B cell (primary cell): ENCODE data around the gene HERC2. TPM values are rescaled to one million over a fixed set of nuclear protein-coding genes. Genes with fewer than 3 reads are reported as not detected.
"Not testable (repeated sequence)": the region's sequence is repeated elsewhere in the genome, so short reads cannot be mapped to it uniquely, and the experiment has no call there.

Experiments used
- ATAC-seq: fragments of 200-7000 bp; cut with Tn5 transposase; one replicate; pipeline ENCODE4 v1.10.0; 2021; ENCODE audit warnings: low read depth, mild to moderate bottlenecking, moderate number of reproducible peaks, moderate library complexity
- CTCF ChIA-PET: fragments of 350-600 bp; sonication (Branson Sonifier 250); formaldehyde crosslinking; loops from one replicate; lab custom pipeline; 2021; ENCODE audit warnings: antibody characterized with exemption, inconsistent platforms; lab: Charles Lee
- POLR2A ChIA-PET: fragments of 350-600 bp; sonication (Branson Sonifier 250); formaldehyde crosslinking; loops from one replicate; lab custom pipeline; 2021; ENCODE audit warnings: antibody characterized with exemption; lab: Charles Lee
- DNase-seq: peaks from one replicate; pipeline ENCODE4 v3.0.0; 2013
- H2AFZ ChIP-seq: 2 replicates; pipeline ENCODE4 v1.6.1; 2012; ENCODE audit warnings: mild to moderate bottlenecking, low read depth, low read length; ENCODE audit not compliant: insufficient read depth, poor library complexity, severe bottlenecking
- H3K27ac ChIP-seq, 2 donors: 1 replicate in 1 of 2; 2 replicates in 1 of 2; pipeline ENCODE4 v1.5.1; 2012 to 2013; ENCODE audit warnings: low read length in 2 of 2, mild to moderate bottlenecking in 2 of 2, moderate library complexity in 1 of 2
- H3K27me3 ChIP-seq, 4 experiments: fragments of 200-600 bp in 1 of 4; sonication (generic) in 1 of 4; replicated peaks in 1 of 4; 1 replicate in 2 of 4; 2 replicates in 2 of 4; pipeline versions ENCODE4 v1.6.1 to v1.7.0; 2013 to 2016; ENCODE audit warnings: low read length in 3 of 4, mild to moderate bottlenecking in 2 of 4, mixed read lengths in 1 of 4, moderate library complexity in 1 of 4; ENCODE audit not compliant: insufficient read depth in 4 of 4, control insufficient read depth in 3 of 4; ENCODE audit errors: control extremely low read depth in 1 of 4
- H3K36me3 ChIP-seq, 2 experiments: replicated peaks in 1 of 2; 1 replicate in 1 of 2; 2 replicates in 1 of 2; pipeline versions ENCODE4 v1.6.1 to v1.7.1; 2013; ENCODE audit warnings: low read length in 1 of 2; ENCODE audit not compliant: insufficient read depth in 2 of 2, control insufficient read depth in 1 of 2; ENCODE audit errors: control extremely low read depth in 1 of 2, extremely low read depth in 1 of 2
- H3K4me1 ChIP-seq, 2 donors: fragments of 200-600 bp in 1 of 2; sonication (generic) in 1 of 2; 1 replicate in 1 of 2; 2 replicates in 1 of 2; pipeline versions ENCODE4 v1.5.1 to v1.6.1; 2013 to 2017; ENCODE audit warnings: low read length in 2 of 2; ENCODE audit not compliant: control insufficient read depth in 2 of 2, insufficient read depth in 2 of 2
- H3K4me2 ChIP-seq: replicated peaks from 2 replicates; pipeline ENCODE3; 2012; ENCODE audit warnings: mild to moderate bottlenecking, low read depth, low read length; ENCODE audit not compliant: poor library complexity, severe bottlenecking
- H3K4me3 ChIP-seq, 5 experiments: fragments of 200-600 bp in 1 of 5; sonication (generic) in 1 of 5; 1 replicate in 3 of 5; 2 replicates in 2 of 5; pipeline versions ENCODE4 v1.5.1 to v1.7.0; 2011 to 2016; ENCODE audit warnings: low read length in 4 of 5, mild to moderate bottlenecking in 4 of 5, low read depth in 2 of 5, control low read depth in 1 of 5, moderate library complexity in 1 of 5; ENCODE audit not compliant: insufficient read depth in 1 of 5; ENCODE audit errors: control extremely low read depth in 1 of 5, extremely low read depth in 1 of 5
- H3K79me2 ChIP-seq: fragments of 200-600 bp; sonication (generic); one replicate; pipeline ENCODE4 v1.6.0; 2016; ENCODE audit warnings: low read length; ENCODE audit not compliant: control insufficient read depth, insufficient read depth
- H3K9ac ChIP-seq: fragments of 200-600 bp; sonication (generic); 2 replicates; pipeline ENCODE4 v1.6.1; 2017; ENCODE audit warnings: mild to moderate bottlenecking, low read length, moderate library complexity
- H3K9me3 ChIP-seq, 3 donors: one replicate each; pipeline versions ENCODE4 v1.6.1 to v1.7.1; 2013; ENCODE audit warnings: low read length in 2 of 3; ENCODE audit not compliant: control insufficient read depth in 2 of 3, insufficient read depth in 1 of 3; ENCODE audit errors: control extremely low read depth in 1 of 3
- H4K20me1 ChIP-seq: 2 replicates; pipeline ENCODE4 v1.6.0; 2012; ENCODE audit warnings: mild to moderate bottlenecking, low read length; ENCODE audit not compliant: insufficient read depth, control insufficient read depth, poor library complexity, severe bottlenecking
- H3K27ac Mint-ChIP-seq: one replicate; pipeline ENCODE4 v1.8.0; 2021; ENCODE audit warnings: mixed read lengths
- H3K27me3 Mint-ChIP-seq: one replicate; pipeline ENCODE4 v1.8.0; 2021; ENCODE audit warnings: mixed read lengths
- H3K4me1 Mint-ChIP-seq: one replicate; pipeline ENCODE4 v1.8.0; 2021; ENCODE audit warnings: mixed read lengths
- H3K4me3 Mint-ChIP-seq: one replicate; pipeline ENCODE4 v1.8.0; 2021; ENCODE audit warnings: mixed read lengths
- H3K9me3 Mint-ChIP-seq: one replicate; pipeline ENCODE4 v1.8.0; 2022; ENCODE audit warnings: mixed read lengths; ENCODE audit not compliant: insufficient read depth
- WGBS: methylation state at CpG from one replicate; pipeline ENCODE4 v1.1.5; 2013; ENCODE audit warnings: missing lambda C conversion rate; ENCODE audit not compliant: insufficient coverage; 5-methylcytosine and 5-hydroxymethylcytosine counted together
- intact Hi-C: fragments of 100-400 bp; cut with micrococcal nuclease; formaldehyde crosslinking; loops from one replicate; pipeline ENCODE4 v1.10.0; 2022
- polyA plus RNA-seq: library from polyadenylated mRNA; depleted of rRNA; stranded (reverse); fragments of >200 nt; gene quantifications from 2 replicates; pipeline ENCODE4 v1.2.3, GENCODE V29; 2012
- total RNA-seq, 2 donors: library from RNA; stranded (reverse); fragments of 120-200 nt in 1 of 2; gene quantifications; 1 replicate in 1 of 2; 2 replicates in 1 of 2; pipeline versions ENCODE4 v1.2.3 to v1.2.4, GENCODE V29; 2013 to 2022

HERC2 gene
- total and polyA plus RNA-seq, 2 donors (not counting 1 experiment from before 2014, with no cell fraction given), result 31.0 to 52.7 TPM

DNA sequence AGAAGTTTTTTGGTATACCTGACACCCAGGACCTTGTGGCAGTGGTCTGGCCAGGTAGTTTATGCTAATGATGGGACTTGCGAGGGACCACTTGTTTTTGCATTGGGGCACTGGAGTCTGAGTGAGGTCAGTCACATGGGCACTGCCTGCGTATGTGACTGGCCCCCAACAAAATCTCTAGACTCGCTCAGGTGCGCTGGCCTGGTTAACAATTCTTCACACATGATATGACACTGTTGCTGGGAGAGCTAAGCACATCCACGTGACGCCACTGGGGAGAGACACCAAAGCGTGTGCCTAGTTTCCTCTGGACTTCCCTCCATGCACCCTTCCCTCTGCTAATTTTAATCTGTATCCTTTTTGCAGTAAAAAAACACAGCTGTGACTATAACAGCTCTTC, 90.6 kb downstream of the HERC2 start:
- 40% methylated on average over 1 of the region's 7 CpGs for whole genome bisulfite sequencing
- DNase-seq, H2AFZ ChIP-seq, H3K4me3 Mint-ChIP-seq, H3K27me3 ChIP-seq, H3K79me2 ChIP-seq, H3K9ac ChIP-seq, H3K4me3 ChIP-seq, H3K9me3 ChIP-seq, H3K4me1 ChIP-seq, intact Hi-C loops, POLR2A ChIA-PET, H3K27ac Mint-ChIP-seq, H3K27me3 Mint-ChIP-seq, ATAC-seq, H3K4me1 Mint-ChIP-seq, H4K20me1 ChIP-seq, H3K9me3 Mint-ChIP-seq, H3K27ac ChIP-seq, H3K4me2 ChIP-seq, CTCF ChIA-PET: not testable (repeated sequence)
- peaks cover 0 to 16% of the 10 kb centered on the region in 2 experiments for H3K36me3 ChIP-seq

GRCh38 chr15:28228990-28229640, 92.9 kb downstream of the HERC2 start:
- intact Hi-C loops, H3K9me3 Mint-ChIP-seq, H3K4me1 ChIP-seq, H3K79me2 ChIP-seq, H3K27me3 Mint-ChIP-seq, H3K4me2 ChIP-seq, H3K9me3 ChIP-seq, H3K9ac ChIP-seq, H2AFZ ChIP-seq, CTCF ChIA-PET, DNase-seq, H3K4me1 Mint-ChIP-seq, H3K4me3 Mint-ChIP-seq, H4K20me1 ChIP-seq, POLR2A ChIA-PET, H3K27ac ChIP-seq, H3K27me3 ChIP-seq, H3K4me3 ChIP-seq, H3K27ac Mint-ChIP-seq, ATAC-seq: not testable (repeated sequence)
- whole genome bisulfite sequencing, result no CpG with 5 or more reads among the region's 9 CpGs
- peaks cover 0 to 10% of the 10 kb centered on the region in 2 experiments for H3K36me3 ChIP-seq
